Muscle of leg (tissue), 11 donors: ENCODE data around the gene GSTO2. TPM values are rescaled to one million over a fixed set of nuclear protein-coding genes. Genes with fewer than 3 reads are reported as not detected.

ENCODE experiments used
- DNase-seq: peaks from one replicate; pipeline ENCODE4 v3.0.0; 2013
- H3K27ac ChIP-seq: one replicate; pipeline ENCODE4 v1.5.1; 2013; ENCODE audit warnings: mild to moderate bottlenecking, low read length, control low read depth
- H3K27me3 ChIP-seq: one replicate; pipeline ENCODE4 v1.6.1; 2013; ENCODE audit warnings: low read length; ENCODE audit not compliant: control insufficient read depth, insufficient read depth
- H3K36me3 ChIP-seq: one replicate; pipeline ENCODE4 v1.6.1; 2013; ENCODE audit warnings: low read length; ENCODE audit not compliant: control insufficient read depth, insufficient read depth
- H3K4me1 ChIP-seq: one replicate; pipeline ENCODE4 v1.6.1; 2013; ENCODE audit warnings: low read length; ENCODE audit not compliant: control insufficient read depth, insufficient read depth
- H3K4me3 ChIP-seq: one replicate; pipeline ENCODE4 v1.5.1; 2013; ENCODE audit warnings: low read length, control low read depth
- H3K9me3 ChIP-seq: replicated peaks from 2 replicates; pipeline ENCODE4 v1.6.1; 2013; ENCODE audit warnings: low read depth, low read length; ENCODE audit not compliant: control insufficient read depth
- WGBS: methylation state at CpG from one replicate; pipeline ENCODE4 v1.1.5; 2013; ENCODE audit warnings: missing lambda C conversion rate; ENCODE audit not compliant: insufficient coverage; 5-methylcytosine and 5-hydroxymethylcytosine counted together
- polyA plus RNA-seq, 8 donors: library from polyadenylated mRNA; unstranded; fragments of 120-200 nt; gene quantifications; one replicate each; pipeline versions ENCODE4 v1.2.1 to v1.2.3, GENCODE V29; 2013; ENCODE audit warnings: inconsistent platforms in 1 of 8, low replicate concordance in 1 of 8; ENCODE audit not compliant: insufficient read length in 8 of 8, insufficient read depth in 1 of 8
- total RNA-seq: library from RNA; stranded (reverse); fragments of 120-200 nt; gene quantifications from one replicate; pipeline ENCODE4 v1.2.4, GENCODE V29; 2013

GSTO2 gene
- total and polyA plus RNA-seq, 9 donors, result 0.33 to 2.9 (median 0.84) TPM

DNA sequence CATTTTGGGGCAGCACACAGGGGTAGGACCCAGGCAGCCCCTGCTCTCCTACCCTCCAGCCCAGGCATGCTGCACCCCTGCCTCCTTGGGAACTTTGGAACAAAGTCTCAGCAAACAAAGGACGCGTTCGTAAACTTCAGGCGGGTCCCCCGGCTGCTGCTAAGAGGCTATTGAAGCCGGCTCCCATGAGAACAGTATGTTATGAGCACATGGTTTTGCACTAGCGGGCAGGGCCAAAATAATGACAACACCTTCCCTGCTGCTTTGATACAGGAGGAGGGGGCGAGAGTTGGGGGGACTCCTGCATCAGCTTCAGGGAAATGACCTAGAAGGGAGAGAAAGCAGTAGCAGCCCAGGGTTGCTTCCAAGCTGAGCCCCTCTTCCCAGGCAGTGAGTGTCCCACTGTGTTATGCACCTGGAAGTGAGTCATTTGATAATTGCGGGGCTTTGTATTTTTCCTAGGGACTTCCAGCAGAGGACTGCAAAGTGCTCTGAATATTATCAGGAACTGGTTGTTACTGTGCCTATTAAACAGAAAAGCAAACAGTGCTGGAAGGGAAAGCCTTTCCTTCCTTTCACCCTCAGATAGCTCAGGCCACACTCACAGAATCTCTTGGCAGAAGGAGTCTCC lies 62.3 kb downstream of the GSTO2 start:
- H3K27me3 ChIP-seq, result no peaks in the 10 kb centered on the region
- H3K36me3 ChIP-seq, result no peaks in the 10 kb centered on the region
- no peaks in the 10 kb centered on the region for H3K9me3 ChIP-seq
- H3K27ac ChIP-seq, result peak overlapping the region; percentile 97
- no peak overlapping the region for H3K4me3 ChIP-seq
- H3K4me1 ChIP-seq, result peaks cover 83% of the 10 kb centered on the region
- 39% methylated on average over 5 of the region's 9 CpGs for WGBS
- DNase-seq, result peak; percentile 72

DNA sequence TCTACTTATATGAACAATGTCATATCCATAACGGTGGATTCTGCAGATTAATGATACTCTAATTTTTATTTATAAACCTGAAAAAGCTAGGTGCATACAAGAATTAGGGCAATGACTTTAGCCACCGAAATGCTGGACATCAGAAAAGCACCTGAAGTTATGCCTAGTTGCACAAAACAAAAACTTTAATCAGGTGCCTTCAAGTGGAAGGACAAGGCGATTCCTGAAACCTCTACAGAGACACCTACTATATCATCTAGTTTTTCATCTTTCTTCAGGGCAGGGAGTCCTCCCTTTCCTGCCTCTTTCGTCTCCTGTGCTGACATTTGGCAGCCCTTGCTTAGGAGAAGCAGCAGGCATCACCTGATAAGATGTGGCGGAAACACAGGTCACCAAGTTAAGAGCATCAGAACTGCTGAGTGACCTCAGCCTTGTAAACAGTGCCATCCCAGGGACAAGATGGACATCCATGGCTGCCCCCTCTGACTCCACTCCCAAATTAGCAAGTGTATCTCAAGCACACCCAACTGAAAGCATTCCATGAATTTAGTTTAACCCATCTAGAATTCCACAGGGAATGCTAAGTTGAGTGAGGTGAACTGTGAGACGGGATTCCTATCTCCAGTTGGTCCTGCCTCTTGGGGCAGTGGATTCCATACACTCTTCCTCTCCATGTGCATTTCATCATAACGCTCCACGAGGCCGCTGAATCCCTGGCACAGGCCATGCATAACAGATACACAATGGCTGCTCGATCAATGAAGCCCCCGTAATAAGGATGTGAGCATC lies 63.5 kb downstream of the GSTO2 start:
- no peaks in the 10 kb centered on the region for H3K36me3 ChIP-seq
- H3K9me3 ChIP-seq, result no peaks in the 10 kb centered on the region
- DNase-seq, result no peak
- no peak overlapping the region for H3K4me3 ChIP-seq
- peaks cover 82% of the 10 kb centered on the region for H3K4me1 ChIP-seq
- WGBS, result 87% methylated on average over 2 of the region's 11 CpGs
- no peaks in the 10 kb centered on the region for H3K27me3 ChIP-seq
- H3K27ac ChIP-seq, result peak overlapping the region; percentile 97

DNA sequence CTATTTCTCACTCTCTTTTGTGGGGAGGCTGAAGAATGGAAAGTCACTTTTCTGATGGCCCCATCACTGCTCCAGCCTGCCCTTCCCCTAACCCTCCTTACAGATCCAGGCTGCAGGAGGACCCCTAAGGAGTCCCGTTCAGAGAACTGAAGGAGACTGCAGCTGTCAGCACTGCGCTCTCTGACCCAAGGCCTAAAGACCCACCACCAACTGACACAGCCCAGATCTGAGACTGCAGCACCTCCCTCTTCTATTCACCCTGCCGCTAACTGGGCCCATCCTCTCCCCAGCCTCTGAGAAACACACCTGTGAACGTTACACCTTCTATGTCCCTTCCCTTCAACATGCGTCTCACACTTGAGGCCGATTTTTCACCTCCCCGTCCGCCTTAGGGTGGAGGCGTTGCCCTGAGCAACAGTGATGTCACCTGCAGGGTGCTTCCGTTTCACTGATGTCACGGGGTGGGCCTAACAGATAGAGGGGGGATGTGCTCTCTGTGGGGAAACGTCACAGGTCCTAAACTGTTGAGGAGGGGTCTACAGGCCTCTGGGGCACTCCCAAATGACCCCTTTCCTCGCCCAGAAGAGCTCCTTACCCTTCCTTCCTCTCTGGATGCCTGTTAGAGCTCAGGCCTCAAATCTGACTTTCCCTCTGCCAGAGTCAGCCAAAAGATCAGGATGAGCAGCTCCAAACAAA lies 64.2 kb downstream of the GSTO2 start:
- peak overlapping the region; percentile 56 for H3K27ac ChIP-seq
- no peaks in the 10 kb centered on the region for H3K36me3 ChIP-seq
- DNase-seq, result no peak
- peaks cover 75% of the 10 kb centered on the region for H3K4me1 ChIP-seq
- no peaks in the 10 kb centered on the region for H3K27me3 ChIP-seq
- no peak overlapping the region for H3K4me3 ChIP-seq
- H3K9me3 ChIP-seq, result no peaks in the 10 kb centered on the region
- 75% methylated on average over 8 of the region's 13 CpGs for WGBS

DNA sequence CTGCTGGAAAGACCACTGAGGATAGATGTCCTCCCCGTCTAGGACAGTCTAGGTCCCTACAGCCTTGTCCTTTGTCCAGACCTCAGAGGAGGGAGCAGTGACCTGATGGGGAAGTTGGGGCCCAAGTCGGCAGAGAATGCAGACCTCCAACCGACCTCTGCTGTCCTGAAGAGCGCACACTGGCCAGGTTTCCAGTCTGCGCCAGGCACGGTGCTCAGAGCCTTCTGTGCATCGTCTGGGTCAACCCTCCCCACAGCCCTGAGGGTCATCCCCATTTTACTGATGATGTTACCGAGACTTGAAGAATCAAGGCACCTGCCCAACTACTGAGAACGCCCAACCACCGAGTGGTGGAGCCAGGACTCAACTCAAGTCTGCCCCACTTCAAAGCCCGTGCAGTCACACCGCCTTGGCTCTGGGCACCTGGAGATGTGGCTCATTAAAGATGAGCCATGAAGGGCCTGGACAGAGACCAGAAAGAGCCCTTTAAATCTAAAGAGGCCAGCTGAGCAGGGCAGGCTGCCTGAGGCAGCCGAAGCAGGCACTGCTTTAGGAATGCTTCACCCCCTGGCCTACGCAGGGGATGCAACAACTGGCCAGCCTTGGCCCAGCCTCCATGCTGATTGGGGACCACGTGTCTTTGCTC lies 64.9 kb downstream of the GSTO2 start:
- Histone ChIP-seq H3K36me3 (no peaks in the 10 kb centered on the region), H3K9me3 (no peaks in the 10 kb centered on the region), H3K4me3 (no peak overlapping the region), H3K27me3 (no peaks in the 10 kb centered on the region), H3K4me1 (peaks cover 69% of the 10 kb centered on the region), H3K27ac (peak overlapping the region; percentile 56)
- no peak for DNase-seq
- WGBS, result 77% methylated on average over 14 of the region's 15 CpGs

DNA sequence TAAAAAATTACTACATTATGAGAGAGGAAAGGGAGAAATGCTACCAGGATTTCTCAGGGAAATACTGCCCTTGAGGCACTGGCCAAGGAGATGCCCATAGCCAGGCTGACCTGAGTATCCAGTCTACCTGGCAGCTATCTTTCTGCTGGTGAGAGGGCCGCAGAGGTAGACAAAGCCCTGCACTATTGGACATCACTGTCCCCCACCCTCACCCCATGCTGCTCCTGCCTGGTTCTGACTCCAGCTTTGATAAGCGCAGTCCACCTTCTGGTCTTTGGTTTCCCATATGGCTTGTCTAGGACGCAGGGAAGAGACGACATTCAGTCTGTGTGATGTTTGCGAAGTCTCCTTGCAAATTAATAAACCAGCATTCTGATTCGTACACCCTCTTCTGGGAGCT lies 65.6 kb downstream of the GSTO2 start:
- no peaks in the 10 kb centered on the region for H3K9me3 ChIP-seq
- H3K4me1 ChIP-seq, result peaks cover 69% of the 10 kb centered on the region
- 90% methylated on average over 5 of the region's 6 CpGs for WGBS
- no peak overlapping the region for H3K4me3 ChIP-seq
- H3K27ac ChIP-seq, result no peak overlapping the region
- no peaks in the 10 kb centered on the region for H3K27me3 ChIP-seq
- DNase-seq, result no peak
- no peaks in the 10 kb centered on the region for H3K36me3 ChIP-seq

DNA sequence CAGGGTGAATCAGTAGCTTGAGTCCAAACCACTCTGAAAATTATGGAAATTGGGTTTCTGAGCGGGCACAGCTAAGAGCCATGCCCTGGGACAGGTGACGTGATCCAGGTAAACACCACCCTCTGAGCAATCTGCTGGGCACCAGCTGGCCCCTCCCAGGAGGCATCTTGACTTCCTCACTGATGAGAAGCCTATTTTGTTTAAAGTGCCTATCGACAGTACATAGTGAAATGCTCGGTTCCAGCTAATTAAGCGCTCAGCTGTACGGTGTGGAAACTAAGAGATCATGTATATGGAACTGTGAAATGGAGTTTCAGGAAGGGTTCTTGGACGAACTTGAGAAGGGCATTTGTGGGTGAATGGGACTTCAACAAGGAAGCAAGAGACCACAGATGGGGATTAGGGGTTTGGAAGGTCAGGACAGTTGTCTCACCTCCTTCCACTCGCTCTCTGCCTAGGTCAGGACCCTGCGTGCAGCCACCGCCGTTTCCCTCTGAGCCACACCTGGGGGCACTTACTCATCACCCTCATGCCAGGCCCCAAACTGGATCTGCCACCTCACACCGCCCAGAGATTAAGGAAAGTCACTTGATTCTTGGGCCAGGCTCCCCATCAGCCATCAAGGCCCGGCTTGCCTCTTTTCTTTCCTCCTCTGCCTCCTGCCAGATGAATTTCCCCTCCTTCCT lies 66.1 kb downstream of the GSTO2 start:
- Histone ChIP-seq H3K27me3 (no peaks in the 10 kb centered on the region), H3K4me3 (no peak overlapping the region), H3K4me1 (peaks cover 69% of the 10 kb centered on the region), H3K9me3 (no peaks in the 10 kb centered on the region), H3K27ac (no peak overlapping the region), H3K36me3 (no peaks in the 10 kb centered on the region)
- WGBS, result 84% methylated on average over 13 of the region's 13 CpGs
- no peak for DNase-seq

DNA sequence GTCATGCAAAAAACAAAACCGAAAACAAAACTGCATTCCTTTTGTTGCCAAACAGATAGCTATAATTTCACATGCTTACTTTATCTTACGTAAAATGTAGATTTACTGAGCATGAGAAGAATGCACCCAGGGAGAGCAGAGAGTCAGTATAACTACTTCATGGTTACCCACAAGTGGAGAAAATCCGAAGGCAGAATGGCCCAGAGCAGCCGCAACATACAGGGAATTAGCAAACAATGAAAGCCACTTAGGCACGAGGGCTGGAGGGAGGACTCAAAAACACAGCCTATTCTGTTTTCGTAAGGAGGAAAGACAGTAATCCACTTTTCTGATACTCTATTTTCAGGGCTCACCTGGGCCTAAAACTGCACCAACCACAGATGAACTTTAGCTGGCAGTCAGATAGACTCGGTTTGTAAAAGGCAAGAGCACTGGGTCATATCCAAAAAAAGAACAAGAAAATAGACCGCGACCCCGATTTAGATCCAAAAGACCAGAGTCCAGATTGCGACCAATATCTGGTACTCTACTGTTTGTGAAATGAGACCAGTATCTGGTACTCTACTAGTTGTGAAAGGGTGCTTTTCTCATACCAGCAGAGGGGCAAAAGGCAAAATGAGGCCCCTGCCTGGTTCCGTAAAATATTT lies 68.0 kb downstream of the GSTO2 start:
- no peaks in the 10 kb centered on the region for H3K9me3 ChIP-seq
- no peaks in the 10 kb centered on the region for H3K36me3 ChIP-seq
- H3K27me3 ChIP-seq, result no peaks in the 10 kb centered on the region
- H3K27ac ChIP-seq, result peak overlapping the region; percentile 98
- H3K4me3 ChIP-seq, result peak overlapping the region; percentile 87
- peak; percentile 40 for DNase-seq
- 9% methylated on average over 8 of the region's 12 CpGs for WGBS
- peaks cover 53% of the 10 kb centered on the region for H3K4me1 ChIP-seq

DNA sequence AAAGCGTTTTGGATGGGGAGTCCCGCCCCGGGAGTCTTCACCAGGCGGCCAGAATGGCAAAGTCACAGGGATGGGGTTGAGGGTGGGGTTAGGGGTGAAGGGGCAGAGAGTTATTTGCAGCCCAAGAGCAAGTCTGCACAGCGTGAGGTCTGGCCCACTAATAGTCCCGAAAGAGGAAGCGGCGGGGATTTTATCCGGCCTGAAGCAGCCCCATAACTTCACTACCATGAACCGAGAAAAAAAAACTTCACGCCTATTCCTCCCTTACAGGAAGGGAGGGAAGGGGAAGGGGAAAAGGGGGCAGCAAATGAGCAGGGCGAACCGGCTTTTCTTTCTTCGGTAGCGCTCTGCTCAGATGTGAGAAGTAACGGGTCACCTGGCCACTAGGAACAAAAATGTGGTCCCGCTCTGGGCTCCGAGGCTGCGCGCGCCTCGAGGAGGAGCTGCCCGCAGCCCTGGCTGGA lies 68.6 kb downstream of the GSTO2 start:
- Histone ChIP-seq H3K27ac (peak overlapping the region; percentile 98), H3K4me1 (peaks cover 49% of the 10 kb centered on the region), H3K36me3 (no peaks in the 10 kb centered on the region), H3K4me3 (peak overlapping the region; percentile 87), H3K27me3 (no peaks in the 10 kb centered on the region), H3K9me3 (no peaks in the 10 kb centered on the region)
- DNase-seq, result peak; percentile 65
- WGBS, result 0% methylated on average over 15 of the region's 23 CpGs

DNA sequence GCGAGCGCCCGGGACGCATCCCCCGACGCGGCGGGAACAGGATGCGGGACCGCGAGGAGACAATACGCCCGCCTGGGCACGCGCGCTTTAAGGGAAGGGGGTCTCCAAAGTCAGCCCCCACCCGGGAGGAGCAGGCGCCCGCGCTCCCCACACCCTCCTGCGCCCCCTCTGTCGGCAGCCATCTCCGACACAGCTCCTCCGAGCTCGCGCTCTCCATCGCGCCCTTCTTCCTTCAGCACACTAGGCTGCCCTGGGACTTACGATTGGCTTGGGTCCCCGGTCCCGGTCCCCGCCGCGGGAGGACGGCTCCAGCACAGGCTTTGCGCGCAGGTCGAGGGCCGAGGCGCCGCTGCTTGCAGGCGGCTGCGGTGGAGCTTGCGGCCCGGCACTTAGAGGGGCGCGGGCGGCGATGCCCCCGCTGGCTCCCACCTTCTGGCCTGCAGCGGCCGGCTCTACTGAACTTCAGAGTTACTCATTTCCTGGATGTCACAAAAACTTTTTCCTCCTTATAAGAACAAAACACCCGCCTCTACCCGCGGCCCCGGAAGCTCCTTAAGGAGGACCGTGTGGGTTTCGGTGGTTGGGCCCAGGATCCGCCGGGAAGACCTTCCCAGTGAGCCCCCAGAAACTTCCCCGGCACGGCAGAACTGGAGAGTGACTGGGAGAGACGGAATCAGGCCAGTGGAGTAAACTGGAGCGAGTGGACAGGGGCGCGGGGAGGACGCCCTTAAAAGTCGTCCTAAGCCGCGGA lies 69.2 kb downstream of the GSTO2 start, which contains the start of gene ITPRIP:
Gene ITPRIP, minus strand, starts transcription at position 481 of the 751 bp plus-strand sequence. CDS start 22,414 bp downstream, outside the sequence.
- no peaks in the 10 kb centered on the region for H3K36me3 ChIP-seq
- no peaks in the 10 kb centered on the region for H3K9me3 ChIP-seq
- WGBS, result under 1% methylated on average over 60 of the region's 70 CpGs
- H3K27me3 ChIP-seq, result no peaks in the 10 kb centered on the region
- peaks cover 43% of the 10 kb centered on the region for H3K4me1 ChIP-seq
- H3K27ac ChIP-seq, result peak within 1 kb of the TSS; percentile 98
- H3K4me3 ChIP-seq, result peak within 1 kb of the TSS; percentile 87
- DNase-seq, result peak; percentile 92
